HTERT RPE-1 (cell line): ENCODE results near the gene TKFC.

Source experiments
- in situ Hi-C: fragments of 300-500 bp; cut with MboI; formaldehyde crosslinking; loops from 4 replicates; pipeline ENCODE4 v1.14.3; 2020; ENCODE audit warnings: low sequenced_read_pairs

TKFC gene

DNA sequence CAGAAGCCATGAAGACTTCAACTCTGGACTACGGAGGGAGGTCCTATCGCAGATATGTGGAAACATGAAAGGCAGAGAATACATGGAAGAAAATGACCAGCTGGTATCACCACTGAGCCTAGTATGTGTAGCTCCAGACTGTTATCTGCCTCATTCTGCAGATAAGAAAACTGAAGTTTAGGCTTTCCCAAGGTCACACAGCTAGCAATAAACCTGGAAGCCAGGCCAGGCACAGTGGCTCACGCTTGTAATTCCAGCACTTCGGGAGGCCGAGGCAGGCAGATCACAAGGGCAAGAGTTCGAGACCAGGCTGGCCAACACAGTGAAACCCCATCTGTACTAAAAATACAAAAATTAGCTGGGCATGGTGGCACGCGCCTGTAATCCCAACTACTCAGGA lies 22.3 kb upstream of the TKFC start:
- in situ Hi-C loops = no loop called here

DNA sequence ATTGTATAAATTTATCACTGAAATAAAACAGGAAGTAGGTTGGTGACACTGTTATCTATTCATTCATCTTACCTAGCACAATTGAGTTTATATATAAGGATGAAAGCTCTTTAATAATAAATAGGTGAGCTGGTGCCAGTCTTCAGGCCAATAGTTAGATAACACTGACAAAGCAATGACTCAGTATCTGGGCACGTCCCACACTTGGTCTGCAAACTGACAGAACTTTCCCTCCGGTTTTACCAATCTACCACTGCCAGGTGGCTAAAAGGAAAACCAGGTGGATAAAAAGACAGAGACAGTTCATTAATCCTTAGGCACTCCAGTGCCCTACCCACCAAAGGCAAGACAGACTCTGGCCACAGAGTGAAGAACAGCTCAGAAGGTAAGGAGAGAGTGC lies 17.8 kb upstream of the TKFC start:
- in situ Hi-C loops = no loop called here

GRCh38 chr11:61325649-61326414 lies 7.2 kb upstream of the TKFC start:
- in situ Hi-C loops = no loop called here

DNA sequence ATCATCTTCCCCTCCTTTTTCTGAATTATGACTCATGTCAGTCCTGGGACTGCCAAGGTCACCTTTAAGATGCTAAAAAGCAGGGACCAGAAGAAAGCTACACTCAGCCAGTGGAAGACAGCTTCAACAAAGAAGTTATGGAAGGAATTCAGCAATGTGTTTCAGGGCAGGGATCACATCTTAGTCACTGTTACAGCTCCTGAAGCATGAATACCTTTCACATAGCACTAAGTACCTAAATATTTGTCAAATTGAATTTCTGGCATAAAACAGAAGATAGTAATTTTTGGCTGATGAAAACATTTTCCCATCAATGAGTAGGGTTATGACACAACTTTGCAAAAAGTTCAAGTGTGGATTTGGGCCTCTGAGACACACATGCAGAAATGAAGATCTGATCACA lies 5.4 kb upstream of the TKFC start:
- in situ Hi-C loops = no loop called here

DNA sequence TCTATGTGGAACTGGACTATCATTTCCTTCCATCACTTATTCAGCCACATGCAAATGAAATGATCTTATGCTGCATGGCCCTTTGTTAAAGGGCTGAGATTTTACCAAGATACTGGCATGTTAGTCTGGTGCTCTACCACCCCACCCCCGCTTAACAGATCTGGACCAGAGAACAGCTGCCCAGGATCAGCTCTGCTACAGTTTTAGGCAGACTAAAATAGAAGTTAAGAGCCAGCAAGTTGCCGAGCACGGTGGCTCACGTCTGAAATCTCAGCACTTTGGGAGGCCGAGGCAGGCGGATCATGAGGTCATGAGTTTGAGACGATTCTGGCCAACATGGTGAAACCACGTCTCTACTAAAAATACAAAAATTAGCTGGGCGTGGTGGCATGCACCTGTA lies 4.7 kb upstream of the TKFC start:
- in situ Hi-C loops = no loop called here

DNA sequence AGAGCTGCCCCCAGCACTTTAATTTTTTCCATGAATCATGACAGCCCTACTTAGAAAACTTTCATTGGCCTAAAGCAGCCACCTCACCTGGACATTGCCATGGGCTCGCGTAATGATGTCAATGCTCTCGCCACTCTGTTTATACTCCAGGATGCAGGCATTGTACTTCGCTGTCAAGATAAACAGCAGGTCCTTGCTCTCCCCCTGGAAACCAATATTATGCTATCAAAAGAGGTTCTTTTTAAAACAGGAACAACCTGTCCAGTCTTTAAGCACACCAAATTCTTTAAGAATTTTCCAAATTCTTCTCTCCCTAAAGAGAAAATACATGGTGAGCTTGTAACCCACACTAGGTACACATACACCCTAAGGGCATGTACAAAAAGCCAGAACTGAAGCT lies 3.2 kb upstream of the TKFC start:
- in situ Hi-C loops = no loop called here

DNA sequence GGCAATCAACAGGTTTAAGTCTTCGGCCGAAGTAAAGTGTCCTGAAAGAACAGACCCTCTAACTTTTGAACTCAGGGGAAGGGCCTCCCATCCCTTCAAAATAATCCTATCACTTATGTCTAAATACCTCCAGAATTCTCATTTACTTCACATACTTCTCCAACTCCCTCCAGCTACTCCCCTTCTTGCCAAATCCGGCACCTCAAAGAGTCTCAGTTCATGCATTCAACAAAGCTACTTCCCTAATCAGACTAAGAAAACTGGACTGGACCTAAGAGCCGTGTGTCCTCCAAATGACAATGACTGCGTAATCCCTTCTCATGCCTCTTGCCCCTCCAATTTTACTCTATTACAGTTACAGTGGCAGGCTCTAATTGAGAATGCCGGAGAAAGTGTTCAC lies 1.4 kb upstream of the TKFC start:
- in situ Hi-C loops = no loop called here

DNA sequence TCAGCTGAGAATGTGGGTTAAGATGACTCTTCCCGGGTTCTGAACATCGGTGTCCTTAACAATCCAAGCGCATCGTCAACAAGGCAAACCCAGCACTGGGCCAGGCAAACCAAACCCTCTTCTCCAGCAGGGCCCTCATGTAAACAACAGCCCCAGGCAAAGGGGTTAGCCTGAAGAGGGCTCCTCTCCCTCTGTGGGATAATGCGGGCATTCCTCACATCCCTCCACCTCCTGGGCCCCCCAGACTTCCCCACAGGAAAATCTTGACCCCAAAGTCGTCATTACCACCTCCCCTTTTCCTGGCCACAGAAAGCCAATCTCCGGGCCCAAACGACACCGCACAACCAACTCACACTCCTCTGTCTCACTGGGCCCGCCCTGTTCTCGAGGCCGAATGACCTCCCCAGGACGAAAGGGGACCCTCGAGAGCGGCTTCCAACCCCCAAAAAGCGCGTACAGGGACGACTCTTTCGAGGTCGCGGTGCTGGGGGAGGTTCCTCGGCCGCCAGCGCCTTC lies 689 bp upstream of the TKFC start:
- in situ Hi-C loops = no loop called here

DNA sequence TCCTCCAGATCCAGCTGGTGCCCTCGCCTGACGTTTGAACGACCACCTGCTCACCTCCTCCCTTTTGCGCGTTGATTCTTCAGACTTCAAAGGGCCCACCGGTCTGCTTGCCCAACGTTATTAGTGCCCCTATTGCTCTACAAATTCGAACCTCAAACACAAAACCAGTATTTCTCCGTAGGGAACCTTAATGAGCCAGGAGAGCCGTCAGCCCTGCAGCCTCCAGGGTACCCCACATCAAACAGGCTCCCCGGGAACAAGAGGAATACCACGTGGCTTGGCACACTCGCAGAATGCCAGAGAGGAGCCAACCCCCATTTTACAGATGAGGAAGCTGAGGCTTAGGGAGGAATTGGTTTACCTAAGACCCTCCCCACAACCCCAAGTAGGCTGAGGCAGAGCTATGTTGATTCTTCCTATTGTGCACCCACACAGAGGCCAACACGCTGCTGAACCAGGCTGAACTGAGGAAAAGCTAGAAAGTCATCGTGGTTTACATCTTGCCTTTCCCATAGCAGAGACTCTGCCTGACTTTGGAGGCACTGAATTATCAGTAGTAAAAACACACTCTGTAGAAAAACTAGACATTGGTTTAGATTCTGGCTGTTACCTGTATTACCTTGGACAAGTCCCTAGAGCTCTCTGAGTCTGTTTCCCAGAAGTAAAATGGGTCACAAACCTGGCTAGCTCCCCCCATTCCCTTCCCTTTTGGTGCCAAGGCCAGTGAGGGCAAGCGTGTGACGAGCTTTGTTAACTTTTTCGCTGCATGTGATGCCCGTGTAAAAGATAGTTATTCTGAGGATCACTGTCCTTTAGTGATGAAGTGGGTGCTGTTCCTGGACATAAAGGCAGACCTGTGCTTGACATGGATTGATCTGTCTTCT lies 764 bp downstream of the TKFC start:
- in situ Hi-C loops = no loop called here

DNA sequence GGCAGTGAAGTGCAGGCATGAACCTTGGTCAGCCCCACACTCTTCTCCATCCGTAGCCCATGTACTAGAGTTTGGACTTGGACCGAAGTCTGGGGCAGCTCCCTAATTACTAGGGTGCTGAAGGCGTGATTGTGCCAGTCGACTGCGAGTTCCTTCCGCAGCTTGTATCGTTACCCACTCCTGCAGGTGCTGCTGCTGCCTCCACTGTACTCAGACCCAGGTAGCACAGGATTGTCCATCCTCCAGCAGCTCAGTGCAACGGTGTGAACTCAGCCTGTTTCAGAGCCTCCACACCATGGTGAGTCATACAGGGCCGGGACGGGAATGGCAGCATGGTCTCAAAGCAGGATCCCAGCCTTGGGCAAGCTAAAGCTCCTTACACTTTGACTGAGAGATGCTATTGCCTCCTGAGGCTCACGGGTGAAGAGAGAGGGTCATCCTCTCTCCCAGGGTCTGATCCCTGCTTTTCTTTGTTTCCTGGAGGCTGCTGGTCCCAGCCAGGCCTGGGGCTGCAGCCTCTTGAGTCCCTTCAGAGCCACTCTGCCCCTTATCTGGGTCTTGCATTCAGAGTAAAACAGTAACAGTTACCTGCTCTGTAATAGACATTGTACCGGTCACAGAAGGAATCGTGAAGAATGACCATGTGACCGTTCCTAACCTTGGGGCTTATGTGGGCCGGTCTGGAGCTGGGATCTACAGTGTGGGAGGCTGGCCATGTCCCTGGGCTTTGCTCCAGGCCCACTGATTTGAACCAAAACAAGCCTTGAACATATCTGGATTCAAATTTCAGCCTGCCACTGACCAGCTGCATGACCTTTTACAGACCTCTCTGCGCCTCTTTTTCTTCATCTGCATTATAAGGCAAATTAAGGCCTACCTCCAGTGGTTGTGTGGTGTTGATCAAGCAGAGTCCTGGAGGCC lies 1.7 kb downstream of the TKFC start:
- in situ Hi-C loops = no loop called here

- in situ Hi-C loops = no loop called here
Measured at GRCh38 chr11:61335355-61335710, 2.3 kb downstream of the TKFC start.

DNA sequence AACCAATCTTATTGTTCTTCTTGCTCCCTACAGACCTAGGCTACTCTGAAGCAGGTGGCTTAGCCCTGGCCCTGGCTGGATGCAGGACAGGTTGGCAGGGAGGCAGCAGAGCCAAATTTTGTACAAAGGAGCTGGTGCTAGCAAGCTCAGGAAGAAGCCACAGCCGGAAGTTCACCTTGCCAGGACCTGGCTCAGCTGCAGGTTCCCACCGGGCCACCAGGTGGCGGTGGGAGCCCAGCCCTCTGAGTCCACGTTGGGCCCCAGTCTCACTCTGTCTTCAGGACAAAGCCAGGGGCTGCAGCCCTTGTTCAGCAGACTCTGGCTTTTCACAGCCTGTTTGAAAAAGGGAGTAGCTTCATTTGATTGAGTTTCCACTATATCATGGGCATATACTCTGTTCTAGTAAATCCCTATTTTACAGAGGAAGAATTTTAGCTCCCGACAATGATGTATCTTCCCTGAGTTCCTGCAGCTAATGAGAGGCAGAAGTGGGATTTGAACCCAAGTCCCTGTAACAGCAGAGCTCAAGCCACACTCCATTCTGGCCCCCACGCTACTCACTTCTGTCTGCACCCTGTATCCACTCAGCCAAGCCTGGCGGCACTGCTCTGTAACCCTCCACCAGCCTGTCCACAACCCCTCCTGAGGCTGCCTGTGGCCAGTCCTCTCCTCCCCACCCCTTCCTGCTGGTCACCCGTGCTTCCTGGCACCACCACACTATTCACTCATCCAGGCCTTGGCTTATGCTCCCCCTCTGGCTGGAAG lies 3.3 kb downstream of the TKFC start:
- in situ Hi-C loops = no loop called here

DNA sequence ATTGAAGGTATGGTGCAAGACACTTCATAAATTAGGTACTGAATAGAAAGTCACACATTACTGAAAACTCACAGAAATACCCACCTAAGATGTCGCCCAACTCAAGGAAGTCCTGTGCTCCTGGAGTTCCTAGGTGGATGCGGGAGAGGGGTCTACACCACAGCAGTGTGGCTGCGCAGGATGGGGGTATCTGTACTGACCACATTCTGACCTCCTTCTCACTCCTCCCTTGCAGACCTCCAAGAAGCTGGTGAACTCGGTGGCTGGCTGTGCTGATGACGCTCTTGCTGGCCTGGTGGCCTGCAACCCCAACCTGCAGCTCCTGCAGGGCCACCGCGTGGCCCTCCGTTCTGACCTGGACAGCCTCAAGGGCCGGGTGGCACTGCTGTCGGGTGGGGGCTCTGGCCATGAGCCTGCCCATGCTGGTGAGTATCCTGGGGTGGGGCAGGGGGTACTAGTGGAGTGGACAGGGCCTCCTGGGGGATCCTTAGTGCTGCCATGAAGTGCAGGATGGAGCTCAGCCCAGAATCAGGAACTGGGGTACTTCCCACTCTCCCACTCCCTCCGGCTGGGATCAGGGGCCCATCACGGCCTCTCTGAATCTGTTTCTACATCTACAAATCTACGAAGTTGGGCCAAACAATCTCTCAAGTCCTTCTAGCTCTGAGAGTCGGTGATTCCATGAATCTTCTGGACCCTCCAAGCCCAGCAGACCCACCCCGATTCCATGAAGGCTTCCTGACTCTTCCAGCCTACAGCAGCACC lies 4.9 kb downstream of the TKFC start:
- in situ Hi-C loops = no loop called here

GRCh38 chr11:61338783-61339489 lies 5.9 kb downstream of the TKFC start:
- in situ Hi-C loops = no loop called here

DNA sequence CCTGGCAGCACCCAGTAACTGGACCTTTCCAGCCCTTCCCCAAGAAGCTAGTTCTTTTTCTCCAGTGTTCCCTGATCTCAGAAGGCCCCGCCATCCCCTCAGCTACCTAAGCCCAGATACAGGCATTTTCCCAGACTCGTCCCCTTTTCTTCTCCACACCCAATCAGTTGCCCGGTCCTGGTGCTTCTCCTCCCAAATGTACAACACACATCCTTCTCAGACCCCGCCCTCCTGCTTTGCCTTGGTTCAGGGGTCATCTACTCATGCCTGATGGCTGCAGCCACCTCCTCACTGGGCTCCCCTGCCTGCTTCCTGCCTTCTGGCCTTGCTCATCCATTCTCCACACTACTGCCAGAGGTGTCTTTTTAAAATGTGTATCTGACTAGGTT lies 6.5 kb downstream of the TKFC start:
- in situ Hi-C loops = no loop called here

- in situ Hi-C loops = no loop called here
Measured at GRCh38 chr11:61340979-61341378, 8.0 kb downstream of the TKFC start.

DNA sequence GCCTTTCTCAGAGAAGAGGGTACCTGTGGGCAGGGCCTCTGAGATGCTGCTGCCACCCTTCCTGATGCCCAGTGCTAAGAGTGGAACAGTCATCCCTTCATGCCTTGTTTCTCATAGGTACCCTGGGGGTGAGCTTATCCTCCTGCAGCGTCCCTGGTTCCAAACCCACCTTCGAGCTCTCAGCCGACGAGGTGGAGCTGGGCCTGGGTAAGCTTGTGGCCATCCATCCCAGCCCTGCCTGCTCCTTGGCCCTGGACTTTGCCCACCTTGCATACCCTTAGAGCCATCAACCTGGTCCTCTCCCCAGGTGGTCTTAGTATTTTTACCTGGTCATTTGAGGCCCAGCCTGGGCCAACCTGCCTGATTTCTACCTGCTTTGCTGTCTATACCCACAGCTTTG lies 8.7 kb downstream of the TKFC start:
- in situ Hi-C loops = no loop called here

DNA sequence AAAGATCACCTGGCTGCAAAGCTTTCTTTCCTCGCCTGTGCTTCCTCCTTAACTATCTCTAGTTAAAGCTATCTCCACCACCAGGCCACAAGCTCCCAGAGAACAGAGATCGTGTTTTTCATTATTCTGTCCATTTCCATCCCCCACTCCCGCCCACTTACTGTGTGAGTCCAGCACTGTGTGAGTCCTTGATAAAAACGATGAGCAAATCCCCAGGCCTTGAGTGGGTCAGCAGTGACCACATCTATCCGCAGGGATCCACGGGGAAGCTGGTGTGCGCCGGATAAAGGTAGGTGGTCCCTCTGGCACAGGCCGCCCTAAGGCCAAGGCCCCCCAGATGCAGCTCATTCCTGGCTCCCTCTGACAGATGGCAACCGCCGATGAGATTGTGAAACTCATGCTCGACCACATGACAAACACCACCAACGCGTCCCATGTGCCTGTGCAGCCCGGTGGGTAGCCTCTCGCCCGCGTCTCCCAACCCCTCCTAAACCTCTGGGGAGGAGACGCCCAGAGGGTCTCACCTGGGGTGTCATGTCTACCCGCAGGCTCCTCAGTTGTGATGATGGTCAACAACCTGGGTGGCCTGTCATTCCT lies 9.3 kb downstream of the TKFC start:
- in situ Hi-C loops = no loop called here
